Neural cell (in vitro differentiated cells): ENCODE data around the gene CCDC40.

Experiments
- EP300 ChIP-seq: fragments of 450-650 bp; conservative IDR thresholded peaks from 2 replicates; pipeline ENCODE4 v1.6.1; 2014; ENCODE audit warnings: antibody characterized with exemption, mild to moderate bottlenecking, moderate library complexity; ENCODE audit not compliant: poor library complexity, severe bottlenecking
- EZH2 ChIP-seq: fragments of 200-600, 300-800 bp; shearing (Covaris generic), sonication (generic); IDR thresholded peaks from 2 replicates; pipeline ENCODE4 v1.6.1; 2014; ENCODE audit warnings: antibody characterized with exemption, low read length, borderline replicate concordance, mild to moderate bottlenecking; ENCODE audit not compliant: insufficient read depth, poor library complexity, severe bottlenecking
- POLR2AphosphoS5 ChIP-seq: IDR thresholded peaks from 2 replicates; pipeline ENCODE4 v1.6.1; 2012
- RAD21 ChIP-seq: fragments of 450-650 bp; conservative IDR thresholded peaks from 2 replicates; pipeline ENCODE4 v1.6.1; 2014; ENCODE audit warnings: antibody characterized with exemption, mild to moderate bottlenecking, moderate library complexity
- TAF1 ChIP-seq: IDR thresholded peaks from 2 replicates; pipeline ENCODE4 v1.6.1; 2012; ENCODE audit warnings: low read depth
- TF ChIP-seq, protein P1 (sequence below): fragments of 450-650 bp; IDR thresholded peaks from 2 replicates; pipeline ENCODE4 v1.5.1; 2014; ENCODE audit warnings: antibody characterized with exemption, mild to moderate bottlenecking, moderate library complexity; ENCODE audit not compliant: poor library complexity, severe bottlenecking

DNA sequence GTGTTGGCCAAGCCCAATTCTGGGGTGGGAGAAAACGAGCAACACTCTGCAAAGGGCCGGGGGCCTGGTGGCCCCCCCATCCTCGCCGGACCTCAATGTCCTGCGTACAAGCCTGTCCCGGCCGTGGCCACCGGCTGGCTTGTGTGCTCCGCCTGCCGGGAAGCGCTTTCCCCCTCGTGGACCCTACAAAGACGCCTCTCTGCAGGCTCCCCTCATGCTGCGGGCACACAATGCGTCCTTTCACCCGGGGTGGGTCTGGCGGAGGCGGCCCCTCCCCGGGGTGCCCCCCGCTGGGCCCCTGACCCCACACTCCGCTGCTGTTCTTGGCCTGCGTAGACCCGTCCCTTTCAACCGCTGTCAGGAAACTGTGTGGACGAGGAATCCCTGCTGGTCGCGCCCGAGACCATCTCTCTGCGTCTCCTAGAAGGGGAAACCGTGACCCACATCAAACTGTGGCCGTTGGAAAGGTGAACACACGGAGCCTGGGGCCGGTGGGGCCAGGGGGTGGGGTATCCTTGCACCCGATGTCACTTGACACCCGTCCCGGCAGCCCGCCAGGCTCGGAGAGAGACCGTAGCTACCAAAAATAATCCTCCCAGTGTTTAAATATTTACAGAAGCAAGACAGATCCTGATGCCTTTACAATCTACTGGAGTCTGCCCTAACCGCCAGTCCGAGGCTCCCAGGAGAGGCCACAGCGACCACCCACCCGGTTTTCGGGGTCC lies 44.4 kb upstream of the CCDC40 start:
- TF ChIP-seq, protein P1, sequence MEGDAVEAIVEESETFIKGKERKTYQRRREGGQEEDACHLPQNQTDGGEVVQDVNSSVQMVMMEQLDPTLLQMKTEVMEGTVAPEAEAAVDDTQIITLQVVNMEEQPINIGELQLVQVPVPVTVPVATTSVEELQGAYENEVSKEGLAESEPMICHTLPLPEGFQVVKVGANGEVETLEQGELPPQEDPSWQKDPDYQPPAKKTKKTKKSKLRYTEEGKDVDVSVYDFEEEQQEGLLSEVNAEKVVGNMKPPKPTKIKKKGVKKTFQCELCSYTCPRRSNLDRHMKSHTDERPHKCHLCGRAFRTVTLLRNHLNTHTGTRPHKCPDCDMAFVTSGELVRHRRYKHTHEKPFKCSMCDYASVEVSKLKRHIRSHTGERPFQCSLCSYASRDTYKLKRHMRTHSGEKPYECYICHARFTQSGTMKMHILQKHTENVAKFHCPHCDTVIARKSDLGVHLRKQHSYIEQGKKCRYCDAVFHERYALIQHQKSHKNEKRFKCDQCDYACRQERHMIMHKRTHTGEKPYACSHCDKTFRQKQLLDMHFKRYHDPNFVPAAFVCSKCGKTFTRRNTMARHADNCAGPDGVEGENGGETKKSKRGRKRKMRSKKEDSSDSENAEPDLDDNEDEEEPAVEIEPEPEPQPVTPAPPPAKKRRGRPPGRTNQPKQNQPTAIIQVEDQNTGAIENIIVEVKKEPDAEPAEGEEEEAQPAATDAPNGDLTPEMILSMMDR, result no peak
- TF ChIP-seq EZH2, result no peak
- no peak for TF ChIP-seq TAF1
- TF ChIP-seq EP300, result no peak
- TF ChIP-seq POLR2AphosphoS5, result no peak
- no peak for TF ChIP-seq RAD21
